B cell (primary cell): Measurements from ENCODE around the gene MKRN1. TPM values are rescaled to one million over a fixed set of nuclear protein-coding genes. Genes with fewer than 3 reads are reported as not detected.

Source experiments
- ATAC-seq: fragments of 200-7000 bp; cut with Tn5 transposase; one replicate; pipeline ENCODE4 v1.10.0; 2021; ENCODE audit warnings: low read depth, mild to moderate bottlenecking, moderate number of reproducible peaks, moderate library complexity
- CTCF ChIA-PET: fragments of 350-600 bp; sonication (Branson Sonifier 250); formaldehyde crosslinking; loops from one replicate; lab custom pipeline; 2021; ENCODE audit warnings: antibody characterized with exemption, inconsistent platforms; lab: Charles Lee
- POLR2A ChIA-PET: fragments of 350-600 bp; sonication (Branson Sonifier 250); formaldehyde crosslinking; loops from one replicate; lab custom pipeline; 2021; ENCODE audit warnings: antibody characterized with exemption; lab: Charles Lee
- DNase-seq: peaks from one replicate; pipeline ENCODE4 v3.0.0; 2013
- H2AFZ ChIP-seq: 2 replicates; pipeline ENCODE4 v1.6.1; 2012; ENCODE audit warnings: mild to moderate bottlenecking, low read depth, low read length; ENCODE audit not compliant: insufficient read depth, poor library complexity, severe bottlenecking
- H3K27ac ChIP-seq, 2 donors: 1 replicate in 1 of 2; 2 replicates in 1 of 2; pipeline ENCODE4 v1.5.1; 2012 to 2013; ENCODE audit warnings: low read length in 2 of 2, mild to moderate bottlenecking in 2 of 2, moderate library complexity in 1 of 2
- H3K27me3 ChIP-seq, 4 experiments: fragments of 200-600 bp in 1 of 4; sonication (generic) in 1 of 4; replicated peaks in 1 of 4; 1 replicate in 2 of 4; 2 replicates in 2 of 4; pipeline versions ENCODE4 v1.6.1 to v1.7.0; 2013 to 2016; ENCODE audit warnings: low read length in 3 of 4, mild to moderate bottlenecking in 2 of 4, mixed read lengths in 1 of 4, moderate library complexity in 1 of 4; ENCODE audit not compliant: insufficient read depth in 4 of 4, control insufficient read depth in 3 of 4; ENCODE audit errors: control extremely low read depth in 1 of 4
- H3K36me3 ChIP-seq, 2 experiments: replicated peaks in 1 of 2; 1 replicate in 1 of 2; 2 replicates in 1 of 2; pipeline versions ENCODE4 v1.6.1 to v1.7.1; 2013; ENCODE audit warnings: low read length in 1 of 2; ENCODE audit not compliant: insufficient read depth in 2 of 2, control insufficient read depth in 1 of 2; ENCODE audit errors: control extremely low read depth in 1 of 2, extremely low read depth in 1 of 2
- H3K4me1 ChIP-seq, 2 donors: fragments of 200-600 bp in 1 of 2; sonication (generic) in 1 of 2; 1 replicate in 1 of 2; 2 replicates in 1 of 2; pipeline versions ENCODE4 v1.5.1 to v1.6.1; 2013 to 2017; ENCODE audit warnings: low read length in 2 of 2; ENCODE audit not compliant: control insufficient read depth in 2 of 2, insufficient read depth in 2 of 2
- H3K4me2 ChIP-seq: replicated peaks from 2 replicates; pipeline ENCODE3; 2012; ENCODE audit warnings: mild to moderate bottlenecking, low read depth, low read length; ENCODE audit not compliant: poor library complexity, severe bottlenecking
- H3K4me3 ChIP-seq, 5 experiments: fragments of 200-600 bp in 1 of 5; sonication (generic) in 1 of 5; 1 replicate in 3 of 5; 2 replicates in 2 of 5; pipeline versions ENCODE4 v1.5.1 to v1.7.0; 2011 to 2016; ENCODE audit warnings: low read length in 4 of 5, mild to moderate bottlenecking in 4 of 5, low read depth in 2 of 5, control low read depth in 1 of 5, moderate library complexity in 1 of 5; ENCODE audit not compliant: insufficient read depth in 1 of 5; ENCODE audit errors: control extremely low read depth in 1 of 5, extremely low read depth in 1 of 5
- H3K79me2 ChIP-seq: fragments of 200-600 bp; sonication (generic); one replicate; pipeline ENCODE4 v1.6.0; 2016; ENCODE audit warnings: low read length; ENCODE audit not compliant: control insufficient read depth, insufficient read depth
- H3K9ac ChIP-seq: fragments of 200-600 bp; sonication (generic); 2 replicates; pipeline ENCODE4 v1.6.1; 2017; ENCODE audit warnings: mild to moderate bottlenecking, low read length, moderate library complexity
- H3K9me3 ChIP-seq, 3 donors: one replicate each; pipeline versions ENCODE4 v1.6.1 to v1.7.1; 2013; ENCODE audit warnings: low read length in 2 of 3; ENCODE audit not compliant: control insufficient read depth in 2 of 3, insufficient read depth in 1 of 3; ENCODE audit errors: control extremely low read depth in 1 of 3
- H4K20me1 ChIP-seq: 2 replicates; pipeline ENCODE4 v1.6.0; 2012; ENCODE audit warnings: mild to moderate bottlenecking, low read length; ENCODE audit not compliant: insufficient read depth, control insufficient read depth, poor library complexity, severe bottlenecking
- H3K27ac Mint-ChIP-seq: one replicate; pipeline ENCODE4 v1.8.0; 2021; ENCODE audit warnings: mixed read lengths
- H3K27me3 Mint-ChIP-seq: one replicate; pipeline ENCODE4 v1.8.0; 2021; ENCODE audit warnings: mixed read lengths
- H3K4me1 Mint-ChIP-seq: one replicate; pipeline ENCODE4 v1.8.0; 2021; ENCODE audit warnings: mixed read lengths
- H3K4me3 Mint-ChIP-seq: one replicate; pipeline ENCODE4 v1.8.0; 2021; ENCODE audit warnings: mixed read lengths
- H3K9me3 Mint-ChIP-seq: one replicate; pipeline ENCODE4 v1.8.0; 2022; ENCODE audit warnings: mixed read lengths; ENCODE audit not compliant: insufficient read depth
- EZH2 ChIP-seq: IDR thresholded peaks from 2 replicates; pipeline ENCODE4 v1.6.1; 2012; ENCODE audit warnings: borderline replicate concordance, low read depth, mild to moderate bottlenecking, moderate library complexity, low read length; ENCODE audit not compliant: insufficient read depth, poor library complexity, severe bottlenecking
- WGBS: methylation state at CpG from one replicate; pipeline ENCODE4 v1.1.5; 2013; ENCODE audit warnings: missing lambda C conversion rate; ENCODE audit not compliant: insufficient coverage; 5-methylcytosine and 5-hydroxymethylcytosine counted together
- intact Hi-C: fragments of 100-400 bp; cut with micrococcal nuclease; formaldehyde crosslinking; loops from one replicate; pipeline ENCODE4 v1.10.0; 2022
- polyA plus RNA-seq: library from polyadenylated mRNA; depleted of rRNA; stranded (reverse); fragments of >200 nt; gene quantifications from 2 replicates; pipeline ENCODE4 v1.2.3, GENCODE V29; 2012
- total RNA-seq, 2 donors: library from RNA; stranded (reverse); fragments of 120-200 nt in 1 of 2; gene quantifications; 1 replicate in 1 of 2; 2 replicates in 1 of 2; pipeline versions ENCODE4 v1.2.3 to v1.2.4, GENCODE V29; 2013 to 2022
- TF ChIP-seq, protein P1 (sequence below): fragments of 200-600 bp; IDR thresholded peaks from one replicate; pipeline ENCODE4 v1.8.0; 2022; ENCODE audit warnings: antibody characterized with exemption, mild to moderate bottlenecking

The MKRN1 gene
- total and polyA plus RNA-seq, 2 donors (not counting 1 experiment from before 2014, with no cell fraction given): 41.9 to 147 TPM

DNA sequence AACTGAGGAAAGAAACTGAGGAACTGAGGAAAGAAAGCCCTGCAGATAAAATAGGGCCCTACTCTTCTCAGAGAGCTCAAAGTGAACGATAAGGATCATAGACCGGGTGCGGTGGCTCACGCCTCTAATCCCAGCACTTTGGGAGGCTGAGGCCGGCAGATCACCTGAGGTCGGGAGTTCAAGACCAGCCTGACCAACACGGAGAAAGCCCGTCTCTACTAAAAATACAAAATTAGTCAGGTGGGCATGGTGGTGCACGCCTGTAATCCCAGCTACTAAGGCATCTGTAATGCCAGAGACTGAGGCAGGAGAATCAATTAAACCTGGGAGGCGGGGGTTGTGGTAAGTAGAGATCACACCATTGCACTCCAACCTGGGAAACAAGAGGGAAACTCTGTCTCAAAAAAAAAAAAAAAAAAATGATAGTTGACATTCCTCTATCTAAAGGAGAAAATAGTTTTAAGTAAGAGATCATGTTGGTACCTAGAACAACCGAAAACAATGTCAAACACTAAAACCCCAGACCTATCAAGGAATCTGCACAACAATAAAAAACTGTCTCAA, 2.5 kb downstream of the MKRN1 start:
- Mint-ChIP-seq H3K9me3 (no peaks in the 10 kb centered on the region), H3K27me3 (no peaks in the 10 kb centered on the region), H3K27ac (peak overlapping the region; percentile 89), H3K4me1 (peaks cover 34% of the 10 kb centered on the region), H3K4me3 (peak overlapping the region; percentile 91)
- peaks cover 26 to 27% of the 10 kb centered on the region in 2 donors for H3K4me1 ChIP-seq
- no peak overlapping the region for H3K4me3 ChIP-seq
- no peak overlapping the region for H2AFZ ChIP-seq
- H3K4me2 ChIP-seq: peak overlapping the region; percentile 92
- H3K27me3 ChIP-seq: no peaks in the 10 kb centered on the region
- H3K9me3 ChIP-seq: no peaks in the 10 kb centered on the region
- H3K27ac ChIP-seq: peak overlapping the region; percentile 6 to 86
- ATAC-seq (no peak), DNase-seq (no peak)
- ChIA-PET CTCF (interaction anchor here (0.6 to 8.7 kb wide), 15 partner anchors 9 to 1224 kb away, joined by 3 to 96 read pairs (median 4); no protein-coding TSS in a partner anchor), POLR2A (interaction anchor here (0.6 to 1.5 kb wide), 4 partner anchors 16 to 1225 kb away, joined by 3 to 9 read pairs (median 5); partner anchors contain the start of gene DENND11)
- peaks cover 46% of the 10 kb centered on the region for H4K20me1 ChIP-seq
- intact Hi-C loops: loop anchor here (2.0 to 5.0 kb wide), 3 partner anchors 200 to 446 kb away; partner anchors contain the start of gene BRAF
- peaks cover 69% of the 10 kb centered on the region for H3K79me2 ChIP-seq
- peaks cover 2 to 3% of the 10 kb centered on the region in 2 experiments for H3K36me3 ChIP-seq
- WGBS: 95% methylated on average over 6 of the region's 11 CpGs
- peak overlapping the region; percentile 84 for H3K9ac ChIP-seq
- TF ChIP-seq, protein P1, sequence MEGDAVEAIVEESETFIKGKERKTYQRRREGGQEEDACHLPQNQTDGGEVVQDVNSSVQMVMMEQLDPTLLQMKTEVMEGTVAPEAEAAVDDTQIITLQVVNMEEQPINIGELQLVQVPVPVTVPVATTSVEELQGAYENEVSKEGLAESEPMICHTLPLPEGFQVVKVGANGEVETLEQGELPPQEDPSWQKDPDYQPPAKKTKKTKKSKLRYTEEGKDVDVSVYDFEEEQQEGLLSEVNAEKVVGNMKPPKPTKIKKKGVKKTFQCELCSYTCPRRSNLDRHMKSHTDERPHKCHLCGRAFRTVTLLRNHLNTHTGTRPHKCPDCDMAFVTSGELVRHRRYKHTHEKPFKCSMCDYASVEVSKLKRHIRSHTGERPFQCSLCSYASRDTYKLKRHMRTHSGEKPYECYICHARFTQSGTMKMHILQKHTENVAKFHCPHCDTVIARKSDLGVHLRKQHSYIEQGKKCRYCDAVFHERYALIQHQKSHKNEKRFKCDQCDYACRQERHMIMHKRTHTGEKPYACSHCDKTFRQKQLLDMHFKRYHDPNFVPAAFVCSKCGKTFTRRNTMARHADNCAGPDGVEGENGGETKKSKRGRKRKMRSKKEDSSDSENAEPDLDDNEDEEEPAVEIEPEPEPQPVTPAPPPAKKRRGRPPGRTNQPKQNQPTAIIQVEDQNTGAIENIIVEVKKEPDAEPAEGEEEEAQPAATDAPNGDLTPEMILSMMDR: no peak
- no peak for TF ChIP-seq EZH2
